Measurements from ENCODE around the gene PNKD.

PNKD gene

GRCh38 chr2:218252509-218253231 lies 17.6 kb upstream of the PNKD start:
- no peaks in the 10 kb centered on the region for H3K9me3 ChIP-seq (ENCODE audit: low read length)
- no peak overlapping the region for H3K4me3 ChIP-seq (ENCODE audit: low read depth, low read length, poor library complexity, severe bottlenecking)
- H2AFZ ChIP-seq (ENCODE audit: low read length), result no peak overlapping the region
- no peaks in the 10 kb centered on the region for H3K27me3 ChIP-seq (ENCODE audit: insufficient read depth, low read length)
- peaks cover 17% of the 10 kb centered on the region for H3F3A ChIP-seq (ENCODE audit: insufficient read depth, low read length)
- H3K9me2 ChIP-seq (ENCODE audit: low read depth, low read length), result no peaks in the 10 kb centered on the region
- H3K36me3 ChIP-seq (ENCODE audit: insufficient read depth, low read length), result peaks cover 86% of the 10 kb centered on the region
- TF ChIP-seq EZH2 (IDR thresholded peaks at IDR 0.05; ENCODE audit: borderline replicate concordance, low read length) (no peak), CTCF (IDR thresholded peaks at IDR 0.05; ENCODE audit: low read length) (no peak)
- H3K4me1 ChIP-seq (ENCODE audit: insufficient read depth, low read length, severe bottlenecking), result peaks cover 4% of the 10 kb centered on the region
- no peaks in the 10 kb centered on the region for H3K79me2 ChIP-seq (ENCODE audit: insufficient read depth, low read length)
- no peak overlapping the region for H3K9ac ChIP-seq (ENCODE audit: low read length)
- H3K27ac ChIP-seq (ENCODE audit: low read depth, low read length, poor library complexity, severe bottlenecking), result no peak overlapping the region
- no peak overlapping the region for H3K4me2 ChIP-seq (ENCODE audit: low read length)
- no peaks in the 10 kb centered on the region for H4K20me1 ChIP-seq (ENCODE audit: insufficient read depth, low read length)

DNA sequence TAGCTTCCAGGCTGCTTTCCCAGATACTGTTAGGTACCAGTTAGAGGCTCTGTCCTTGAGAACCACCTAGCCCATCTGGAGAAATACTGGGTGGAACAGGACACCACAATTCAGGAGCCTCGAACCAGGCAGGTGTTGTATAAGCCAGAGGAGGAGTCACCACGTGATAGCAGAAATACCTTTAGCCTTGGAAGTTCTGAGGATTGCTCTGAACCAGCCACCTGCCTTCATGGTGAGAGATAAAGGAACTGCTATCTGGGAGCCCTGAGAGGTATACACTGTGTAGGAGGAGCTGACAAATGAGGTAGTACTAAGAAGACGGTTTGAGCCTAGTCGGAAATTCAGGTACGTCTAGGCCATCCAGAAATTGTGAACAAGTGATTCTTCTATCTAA lies 17.1 kb upstream of the PNKD start:
- no peaks in the 10 kb centered on the region for H3K79me2 ChIP-seq (ENCODE audit: insufficient read depth, low read length)
- H3K27ac ChIP-seq (ENCODE audit: low read depth, low read length, poor library complexity, severe bottlenecking), result no peak overlapping the region
- H3K9ac ChIP-seq (ENCODE audit: low read length), result no peak overlapping the region
- no peaks in the 10 kb centered on the region for H4K20me1 ChIP-seq (ENCODE audit: insufficient read depth, low read length)
- no peaks in the 10 kb centered on the region for H3K27me3 ChIP-seq (ENCODE audit: insufficient read depth, low read length)
- TF ChIP-seq EZH2 (IDR thresholded peaks at IDR 0.05; ENCODE audit: borderline replicate concordance, low read length) (no peak), CTCF (IDR thresholded peaks at IDR 0.05; ENCODE audit: low read length) (no peak)
- no peak overlapping the region for H3K4me3 ChIP-seq (ENCODE audit: low read depth, low read length, poor library complexity, severe bottlenecking)
- H2AFZ ChIP-seq (ENCODE audit: low read length), result no peak overlapping the region
- peaks cover 4% of the 10 kb centered on the region for H3K4me1 ChIP-seq (ENCODE audit: insufficient read depth, low read length, severe bottlenecking)
- no peak overlapping the region for H3K4me2 ChIP-seq (ENCODE audit: low read length)
- peaks cover 17% of the 10 kb centered on the region for H3F3A ChIP-seq (ENCODE audit: insufficient read depth, low read length)
- H3K9me2 ChIP-seq (ENCODE audit: low read depth, low read length), result no peaks in the 10 kb centered on the region
- peaks cover 80% of the 10 kb centered on the region for H3K36me3 ChIP-seq (ENCODE audit: insufficient read depth, low read length)
- no peaks in the 10 kb centered on the region for H3K9me3 ChIP-seq (ENCODE audit: low read length)

GRCh38 chr2:218255446-218255845 lies 14.9 kb upstream of the PNKD start:
- H3K27ac ChIP-seq (ENCODE audit: low read depth, low read length, poor library complexity, severe bottlenecking), result no peak overlapping the region

More at GRCh38 chr2:218255446-218255845, 14.9 kb upstream of the PNKD start:
- no peaks in the 10 kb centered on the region for H3K79me2 ChIP-seq (ENCODE audit: insufficient read depth, low read length)
- no peaks in the 10 kb centered on the region for H4K20me1 ChIP-seq (ENCODE audit: insufficient read depth, low read length)
- peaks cover 58% of the 10 kb centered on the region for H3K36me3 ChIP-seq (ENCODE audit: insufficient read depth, low read length)
- no peak overlapping the region for H3K4me2 ChIP-seq (ENCODE audit: low read length)
- H3K4me1 ChIP-seq (ENCODE audit: insufficient read depth, low read length, severe bottlenecking), result peaks cover 4% of the 10 kb centered on the region
- H3F3A ChIP-seq (ENCODE audit: insufficient read depth, low read length), result peaks cover 17% of the 10 kb centered on the region
- H3K9me3 ChIP-seq (ENCODE audit: low read length), result no peaks in the 10 kb centered on the region
- no peak overlapping the region for H3K4me3 ChIP-seq (ENCODE audit: low read depth, low read length, poor library complexity, severe bottlenecking)
- no peak for TF ChIP-seq EZH2 (IDR thresholded peaks at IDR 0.05; ENCODE audit: borderline replicate concordance, low read length)
- no peaks in the 10 kb centered on the region for H3K27me3 ChIP-seq (ENCODE audit: insufficient read depth, low read length)
- H2AFZ ChIP-seq (ENCODE audit: low read length), result no peak overlapping the region
- no peaks in the 10 kb centered on the region for H3K9me2 ChIP-seq (ENCODE audit: low read depth, low read length)
- no peak overlapping the region for H3K9ac ChIP-seq (ENCODE audit: low read length)
